G401.6 (cell line): ENCODE data around the gene GOLM1.
"Not testable (repeated sequence)": the region's sequence is repeated elsewhere in the genome, so short reads cannot be mapped to it uniquely, and the experiment has no call there.

Source experiments
- FAIRE-seq: peaks from 2 replicates; lab custom pipeline; 2012; peaks lifted over from hg19 to GRCh38; lab: Jason Lieb, UNC

The GOLM1 gene

DNA sequence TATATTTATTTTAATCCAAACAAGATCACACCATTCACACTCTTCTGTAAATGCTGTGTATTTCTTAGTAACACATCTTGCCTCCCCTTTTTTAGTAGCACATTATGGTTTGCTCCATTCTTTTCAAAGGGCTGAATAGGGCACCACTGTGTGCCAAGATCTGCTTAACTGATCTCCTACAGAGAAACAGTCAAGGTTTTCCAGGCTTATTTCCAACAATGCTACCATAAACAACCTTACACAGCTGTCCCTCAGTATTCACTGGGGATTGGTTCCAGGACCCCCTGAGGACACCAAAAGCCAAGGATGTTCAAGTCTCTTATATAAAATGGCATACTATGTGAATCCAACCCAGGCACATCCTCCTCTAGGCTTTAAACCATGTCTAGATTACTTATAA is 16.5 kb downstream of the GOLM1 start:
- FAIRE-seq: no peak

DNA sequence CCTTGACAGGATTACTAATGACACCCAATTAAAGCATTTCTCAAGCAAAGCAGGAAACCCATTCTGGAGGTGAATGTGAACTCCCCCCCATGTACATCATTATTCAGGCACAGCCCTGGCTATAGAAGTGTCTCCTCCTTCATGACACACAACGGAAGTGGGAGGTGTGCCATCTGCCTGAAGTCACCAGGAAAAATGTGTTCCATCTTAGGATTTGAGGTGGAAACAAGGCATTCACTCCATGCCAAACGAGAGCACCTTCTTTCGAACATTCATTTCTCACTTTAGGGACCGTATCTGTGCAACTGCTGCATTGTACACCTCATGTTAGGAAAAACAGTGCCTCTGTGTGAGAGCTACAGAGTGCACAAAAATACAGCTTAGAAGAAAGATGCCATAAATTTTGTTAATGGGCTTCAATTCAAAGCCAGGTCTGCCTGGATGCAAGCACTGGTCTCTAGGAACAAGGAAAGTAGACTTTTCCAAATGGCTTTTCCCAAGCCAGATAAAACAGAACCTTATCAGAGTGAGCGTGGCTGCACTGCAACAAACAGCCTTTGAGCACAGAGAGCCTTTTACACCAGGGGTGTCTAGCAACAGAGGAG is 19.4 kb downstream of the GOLM1 start:
- FAIRE-seq: no peak

DNA sequence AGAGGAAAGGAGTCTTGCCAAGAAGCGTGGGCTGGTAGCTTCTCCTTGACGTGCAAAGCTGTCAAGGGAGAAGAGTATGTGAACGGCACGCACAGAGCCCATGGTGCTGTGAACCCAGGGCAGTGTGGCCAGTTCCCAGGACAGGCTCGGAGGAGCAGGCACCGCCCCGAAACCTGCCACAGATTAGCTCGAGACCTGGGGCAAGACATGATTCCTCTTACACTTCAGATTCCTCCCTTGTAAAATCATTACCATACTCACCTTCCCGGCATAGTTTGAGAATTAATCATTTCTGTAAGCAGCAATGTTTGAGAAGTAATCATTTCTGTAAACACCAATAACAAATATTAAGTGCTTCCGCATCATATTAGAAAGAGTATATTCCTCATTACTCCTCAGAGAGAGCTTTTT is 19.9 kb downstream of the GOLM1 start:
- FAIRE-seq: no peak

DNA sequence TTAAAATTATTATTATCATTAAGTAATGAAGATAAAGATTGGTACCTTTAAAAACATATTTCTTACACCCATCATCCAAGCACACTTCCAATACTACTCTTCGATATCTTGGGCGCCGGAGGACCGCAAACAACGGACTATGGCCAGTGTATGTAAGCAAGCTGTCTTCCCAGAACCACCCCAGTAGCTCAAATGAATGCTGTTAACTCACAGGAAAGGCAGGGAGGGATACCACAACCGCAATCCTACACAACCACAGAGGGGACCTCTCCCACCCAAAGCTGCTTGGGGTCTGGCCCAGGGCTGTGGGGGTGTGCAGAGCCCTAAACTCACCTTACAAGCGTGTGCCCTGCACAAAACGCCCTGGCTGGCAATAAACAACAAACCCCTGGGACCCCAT is 20.6 kb downstream of the GOLM1 start:
- FAIRE-seq: no peak

DNA sequence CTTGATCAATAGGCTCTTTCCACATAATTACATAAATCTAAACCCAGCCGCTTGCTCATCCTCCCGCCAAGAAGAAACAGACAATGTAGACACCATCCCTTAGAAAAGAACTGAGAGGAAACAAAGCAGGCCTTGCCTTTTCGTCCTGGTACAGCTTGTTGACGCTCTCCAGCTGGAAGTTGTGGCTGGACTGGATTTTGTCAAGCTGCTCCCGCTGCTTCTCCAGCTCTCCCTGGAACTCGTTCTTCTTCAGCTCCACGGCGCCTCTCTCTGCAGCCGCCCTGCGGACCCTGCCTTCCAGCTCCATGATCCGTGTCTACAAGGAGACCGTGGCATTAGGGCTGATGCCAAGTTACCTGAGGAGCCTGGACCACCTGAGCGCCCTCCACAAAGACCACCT is 22.1 kb downstream of the GOLM1 start:
- FAIRE-seq: no peak

DNA sequence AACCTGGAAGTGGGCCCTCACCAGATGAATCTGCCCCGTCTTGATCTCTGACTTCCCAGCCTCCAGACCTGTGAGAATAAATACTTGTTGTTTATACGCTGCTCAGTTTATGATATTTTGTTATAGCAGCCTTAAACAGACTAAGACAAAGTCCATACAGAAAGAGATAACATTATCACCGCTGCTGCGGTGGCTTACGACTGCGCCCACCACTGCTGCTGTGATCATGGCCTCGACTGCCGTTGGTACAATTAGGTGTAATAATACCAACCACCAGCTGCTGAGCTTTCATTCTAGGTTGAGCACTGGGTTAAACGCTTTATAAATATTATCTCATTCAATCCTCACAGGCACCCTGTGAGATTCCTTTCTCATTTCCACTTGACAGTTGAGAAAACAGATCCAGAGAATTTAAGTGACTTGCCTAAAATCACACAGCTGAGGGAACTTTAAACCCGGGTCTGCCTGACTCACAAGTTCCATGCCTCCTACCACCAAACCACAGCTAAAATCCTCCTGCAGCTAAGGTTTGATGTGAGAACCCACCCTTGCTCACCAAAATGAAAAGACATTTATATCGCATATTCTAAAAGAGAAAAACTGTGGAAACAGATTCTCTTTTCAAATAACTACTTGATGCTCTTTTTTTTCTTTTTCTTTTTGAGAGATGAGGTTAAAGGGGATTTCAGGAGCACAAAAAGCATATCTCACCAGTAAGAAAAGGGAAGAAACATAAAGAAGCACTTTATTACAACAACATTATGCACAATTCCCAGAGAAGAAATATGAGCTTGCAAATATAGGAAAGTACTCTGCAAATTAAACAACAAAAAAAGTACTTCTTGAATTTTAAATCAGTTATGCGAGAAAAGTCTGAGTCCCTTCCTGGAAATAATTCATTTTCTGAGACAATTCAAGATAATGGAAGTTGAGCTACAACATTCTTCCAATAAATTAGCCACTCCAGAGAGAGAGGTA is 23.9 kb downstream of the GOLM1 start:
- no peak for FAIRE-seq

DNA sequence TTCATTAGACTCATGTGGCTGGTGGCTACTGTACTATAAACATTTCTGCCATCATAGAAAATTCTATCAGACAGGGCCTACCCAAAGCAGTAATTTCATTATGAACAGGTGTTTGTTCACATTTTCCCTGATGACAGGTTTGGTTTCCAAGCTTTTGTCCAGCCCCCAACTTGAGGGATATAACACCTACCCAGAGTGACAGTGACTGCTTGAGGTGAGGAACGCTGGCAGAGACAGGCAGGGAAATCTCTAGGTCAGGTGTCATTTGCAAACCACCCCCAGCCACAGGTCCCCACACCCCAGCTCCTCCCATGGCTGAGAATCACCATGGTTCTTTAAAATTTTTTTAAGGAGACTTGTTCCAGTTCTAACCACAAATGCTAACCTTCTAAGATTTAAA is 25.5 kb downstream of the GOLM1 start:
- no peak for FAIRE-seq

DNA sequence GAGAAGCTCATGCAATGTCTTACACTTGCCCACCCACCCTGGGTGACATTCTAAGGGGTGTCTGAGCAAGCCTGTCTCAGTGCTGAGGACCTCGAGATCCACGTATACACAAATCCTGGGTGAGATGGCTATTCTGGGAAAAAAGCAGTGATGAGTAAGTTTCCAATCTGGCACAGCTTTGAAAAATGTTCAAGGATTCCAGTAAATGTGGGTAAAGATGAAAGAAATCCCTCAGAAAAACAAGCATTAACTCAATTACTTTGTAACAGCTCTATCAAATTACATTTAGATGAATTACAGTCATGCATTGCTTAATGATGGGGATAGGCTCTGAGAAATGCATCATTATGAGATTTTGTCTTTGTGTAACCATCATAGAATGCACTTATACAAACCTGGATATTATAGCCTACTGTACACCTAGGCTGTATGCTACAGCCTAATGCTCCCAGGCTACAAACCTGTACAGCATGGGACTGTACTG is 26.9 kb downstream of the GOLM1 start:
- no peak for FAIRE-seq

DNA sequence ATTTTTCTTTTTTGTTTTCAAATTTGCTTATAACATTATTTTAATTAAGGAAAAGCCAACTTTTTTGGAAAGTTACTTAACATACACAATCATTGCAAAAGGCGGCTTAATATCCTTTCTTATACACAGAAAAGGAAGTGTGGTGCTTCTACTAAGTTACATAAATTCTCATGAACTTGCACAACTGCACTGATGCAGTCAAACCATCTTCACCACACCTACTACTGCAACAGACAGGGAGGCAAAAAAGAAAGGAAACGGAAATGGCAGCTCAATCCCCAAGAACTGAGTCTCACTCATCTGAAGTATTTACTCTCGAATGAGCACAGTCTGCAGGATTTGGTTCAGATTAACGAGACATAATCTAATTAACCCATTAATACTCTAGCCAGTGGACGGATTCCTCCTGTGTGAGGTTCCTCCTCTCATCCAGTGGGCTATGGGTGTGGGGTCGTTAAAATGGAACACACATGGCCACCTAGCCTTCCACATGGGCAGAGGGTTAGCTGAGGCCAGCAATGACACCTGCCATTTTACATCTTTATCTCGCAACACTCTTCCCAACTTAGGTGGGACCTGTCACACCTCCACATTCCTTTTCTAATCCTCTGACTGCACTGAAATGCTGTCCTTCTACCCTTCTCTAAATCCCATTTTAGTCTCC is 30.0 kb downstream of the GOLM1 start:
- FAIRE-seq: no peak

DNA sequence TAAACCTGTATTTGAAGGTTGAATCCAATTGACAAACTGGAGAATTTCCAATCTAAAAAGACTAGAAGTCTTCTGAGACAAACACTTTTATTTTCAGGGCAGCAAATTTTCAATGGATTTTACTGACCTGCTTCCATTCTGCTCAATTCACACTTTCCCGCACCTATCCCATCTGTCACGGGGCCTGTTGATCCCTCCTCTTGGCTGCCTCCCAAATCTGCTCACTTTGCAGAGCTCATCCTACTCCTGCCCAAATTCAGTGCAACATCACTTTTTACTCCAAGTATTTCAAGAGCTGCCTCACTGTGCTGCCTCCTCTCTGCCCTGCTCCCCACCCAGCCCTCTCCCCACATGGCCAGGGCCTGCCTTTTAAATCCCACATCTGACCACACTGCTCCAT is 35.1 kb downstream of the GOLM1 start:
- FAIRE-seq: no peak

DNA sequence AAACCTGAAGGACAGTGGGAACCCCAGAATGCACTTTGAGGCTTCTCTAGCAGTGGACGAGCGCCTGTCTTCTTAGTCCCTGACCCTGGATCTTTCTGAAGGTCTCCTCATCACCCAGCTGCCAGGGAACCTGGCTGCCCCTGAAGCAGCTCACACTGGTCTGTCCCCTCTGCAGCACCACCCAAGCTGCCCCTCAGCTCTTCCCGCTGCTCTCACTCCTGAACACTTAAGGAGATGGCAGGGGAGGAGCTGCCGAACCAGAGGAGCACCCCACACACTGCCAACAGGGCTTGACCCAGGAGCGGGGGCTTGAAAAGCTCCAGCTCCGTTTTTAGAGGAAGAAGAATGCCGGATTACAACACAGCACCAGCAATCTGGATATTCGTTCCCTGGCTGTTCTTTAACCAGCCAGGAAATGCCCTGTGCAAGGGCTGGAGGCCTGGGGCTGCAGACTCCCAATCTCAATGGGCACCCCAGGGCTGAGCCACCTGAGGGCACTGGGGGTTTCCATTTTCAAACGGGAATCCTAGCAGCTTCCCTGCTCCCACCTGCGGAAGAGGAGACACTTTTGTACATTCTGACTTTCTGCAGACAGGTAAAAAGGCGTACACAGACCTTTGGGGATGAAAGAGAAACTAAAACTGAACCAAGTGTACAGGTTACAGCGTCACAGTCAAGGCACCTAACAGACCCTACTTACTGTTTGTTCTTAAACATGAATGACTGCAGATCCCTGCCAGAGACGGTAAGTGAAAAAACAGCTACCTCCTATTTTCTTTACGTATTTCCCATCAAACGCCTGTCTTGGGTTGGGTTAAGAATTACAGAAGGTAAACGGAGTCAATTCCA is 36.3 kb downstream of the GOLM1 start:
- FAIRE-seq: no peak

DNA sequence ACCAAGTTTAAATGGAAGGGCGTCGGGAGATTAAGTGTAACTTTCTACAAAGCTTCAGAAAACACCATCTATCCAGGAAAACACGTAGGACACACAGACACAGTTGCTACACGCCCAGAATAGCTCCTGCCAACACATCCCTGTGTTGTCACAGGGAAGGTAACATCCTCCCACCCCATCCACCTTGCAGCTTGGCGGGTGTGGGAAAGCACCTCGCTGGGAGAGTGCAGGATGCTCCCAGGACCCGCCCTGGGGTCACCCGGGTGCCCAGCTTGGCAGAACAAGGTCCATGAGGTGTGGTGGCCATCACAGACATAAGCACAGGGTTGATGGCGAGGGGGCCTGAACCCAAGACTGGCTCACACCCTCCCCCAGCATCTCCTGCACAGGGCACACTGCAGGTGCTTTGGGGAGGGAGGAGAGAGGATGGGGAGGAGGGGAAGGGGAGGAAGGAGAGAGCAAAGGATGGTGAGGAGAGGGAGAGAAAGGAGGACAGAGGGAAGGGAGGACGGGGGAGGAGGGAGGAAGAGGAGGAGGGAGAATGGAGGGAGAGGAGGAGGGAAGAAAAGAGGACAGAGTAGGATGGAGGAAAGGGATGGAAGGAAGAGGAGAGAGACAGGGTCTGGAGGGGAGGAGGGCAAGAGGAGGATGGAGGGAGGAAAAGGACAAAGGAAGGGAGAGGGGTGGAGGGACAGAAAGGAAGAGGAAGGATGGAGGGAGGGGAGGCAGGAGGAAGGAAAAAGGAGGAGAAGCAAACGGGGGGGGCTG is 37.2 kb downstream of the GOLM1 start:
- FAIRE-seq: no peak

DNA sequence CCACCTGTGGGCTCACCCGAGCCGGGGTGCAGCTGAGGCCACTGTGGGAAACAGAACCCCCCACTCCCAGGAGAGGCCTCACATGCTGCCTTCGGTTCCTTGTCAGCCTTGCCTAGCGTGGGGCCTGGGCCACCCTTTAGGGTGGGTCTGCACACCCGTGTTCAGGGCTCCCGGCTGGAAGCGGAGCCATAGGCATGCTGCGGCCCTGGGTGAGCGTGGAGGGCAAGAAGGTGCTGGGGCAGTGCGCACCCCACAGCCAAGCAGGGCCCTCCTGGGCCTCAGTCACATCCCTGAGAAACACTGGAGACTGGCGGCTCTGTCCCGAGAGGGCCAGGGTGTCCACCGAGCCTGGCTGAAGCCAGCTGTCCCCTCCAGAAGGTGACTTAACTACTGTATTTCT is 41.9 kb downstream of the GOLM1 start:
- FAIRE-seq: no peak

DNA sequence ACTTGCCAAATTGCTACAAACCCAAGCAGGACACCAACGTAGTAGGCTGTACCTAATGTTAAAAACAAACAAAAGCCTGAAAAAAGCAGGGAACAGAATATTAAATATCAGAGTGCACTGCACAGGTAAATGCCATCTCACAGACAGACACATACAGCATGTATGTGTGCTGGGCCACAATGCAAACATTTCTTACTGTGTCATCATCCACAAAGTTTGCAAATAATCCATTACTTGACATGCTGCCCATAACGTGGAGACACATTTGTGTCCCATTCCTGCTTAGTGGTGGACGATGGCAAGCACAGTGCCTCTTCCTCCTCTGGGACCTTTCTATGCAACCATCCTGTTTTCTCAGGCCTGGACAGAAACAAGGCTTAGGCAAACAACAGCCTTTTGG is 44.7 kb downstream of the GOLM1 start:
- FAIRE-seq: no peak

DNA sequence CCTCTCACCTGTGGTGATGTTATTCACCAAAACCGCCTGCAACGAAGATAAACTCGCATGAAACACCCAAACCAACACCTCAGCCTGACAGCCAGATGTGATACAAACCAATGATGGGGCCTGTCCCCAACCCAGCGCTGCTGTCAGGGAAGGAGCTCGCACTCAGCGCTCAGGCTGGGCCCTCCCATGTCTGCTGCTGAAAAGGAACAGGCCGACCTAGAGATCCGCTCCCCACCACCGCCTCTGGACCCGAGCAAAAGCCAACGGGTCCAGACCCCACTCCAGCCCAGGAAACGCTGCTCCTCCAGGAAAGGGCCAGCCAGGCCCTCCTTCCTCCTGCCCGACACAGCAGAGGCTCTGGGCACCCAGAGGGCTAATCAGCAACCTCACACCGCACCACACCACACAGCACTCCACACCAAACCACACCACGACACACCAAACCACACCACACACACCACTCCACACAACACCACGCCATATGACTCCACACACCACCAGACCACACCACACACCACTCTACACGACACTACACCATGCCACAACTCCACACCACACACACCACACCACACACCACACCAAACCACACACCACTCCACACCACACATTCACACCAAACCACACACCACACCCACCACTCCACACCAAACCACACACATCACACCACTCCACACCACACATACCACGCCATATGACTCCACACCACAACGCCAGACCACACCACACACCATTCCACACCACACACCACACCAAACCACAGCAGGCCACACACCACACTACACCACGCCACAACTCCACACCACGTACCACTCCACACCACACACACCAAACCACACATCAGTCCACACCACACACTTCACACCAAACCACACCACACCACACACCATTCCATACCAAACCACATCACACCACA is 46.5 kb downstream of the GOLM1 start:
- no peak for FAIRE-seq

DNA sequence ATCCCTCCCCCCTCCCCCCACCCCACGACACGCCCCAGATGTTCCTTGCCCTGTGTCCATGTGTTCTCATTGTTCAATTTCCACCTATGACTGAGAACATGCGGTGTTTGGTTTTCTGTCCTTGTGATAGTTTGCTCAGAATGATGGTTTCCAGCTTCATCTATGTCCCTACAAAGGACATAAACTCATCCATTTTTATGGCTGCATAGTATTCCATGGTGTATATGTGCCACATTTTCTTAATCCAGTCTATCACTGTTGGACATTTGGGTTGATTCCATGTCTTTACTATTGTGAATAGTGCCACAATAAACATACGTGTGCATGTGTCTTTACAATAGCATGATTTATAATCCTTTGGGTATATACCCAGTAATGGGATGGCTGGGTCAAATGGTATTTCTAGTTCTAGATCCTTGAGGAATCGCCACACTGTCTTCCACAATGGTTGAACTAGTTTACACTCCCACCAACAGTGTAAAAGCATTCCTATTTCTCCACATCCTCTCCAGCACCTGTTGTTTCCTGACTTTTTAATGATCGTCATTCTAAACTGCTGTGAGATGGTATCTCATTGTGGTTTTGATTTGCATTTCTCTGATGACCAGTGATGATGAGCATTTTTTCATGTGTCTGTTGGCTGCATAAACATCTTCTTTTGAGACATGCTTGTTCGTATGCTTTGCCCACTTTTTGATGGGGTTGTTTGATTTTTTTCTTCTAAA is 51.2 kb downstream of the GOLM1 start:
- FAIRE-seq: not testable (repeated sequence)

DNA sequence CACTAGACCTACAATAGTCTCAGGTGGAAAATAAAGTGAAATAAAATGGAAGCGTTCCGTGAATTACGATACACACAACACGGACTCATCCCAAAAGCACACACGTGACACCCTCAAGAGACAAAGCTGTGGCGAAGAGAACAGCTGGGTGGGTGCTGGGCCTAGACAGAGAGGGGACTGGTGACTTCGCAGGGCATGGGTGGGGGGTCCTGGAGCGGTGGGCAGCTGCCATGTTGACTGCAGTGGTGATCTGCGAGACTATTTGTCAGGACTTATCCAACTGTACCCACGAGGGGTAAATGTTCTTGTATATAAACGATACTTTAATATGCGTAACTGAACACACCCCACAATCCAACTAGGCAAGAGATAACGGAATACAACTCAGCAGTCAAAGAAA is 52.0 kb downstream of the GOLM1 start:
- no peak for FAIRE-seq

DNA sequence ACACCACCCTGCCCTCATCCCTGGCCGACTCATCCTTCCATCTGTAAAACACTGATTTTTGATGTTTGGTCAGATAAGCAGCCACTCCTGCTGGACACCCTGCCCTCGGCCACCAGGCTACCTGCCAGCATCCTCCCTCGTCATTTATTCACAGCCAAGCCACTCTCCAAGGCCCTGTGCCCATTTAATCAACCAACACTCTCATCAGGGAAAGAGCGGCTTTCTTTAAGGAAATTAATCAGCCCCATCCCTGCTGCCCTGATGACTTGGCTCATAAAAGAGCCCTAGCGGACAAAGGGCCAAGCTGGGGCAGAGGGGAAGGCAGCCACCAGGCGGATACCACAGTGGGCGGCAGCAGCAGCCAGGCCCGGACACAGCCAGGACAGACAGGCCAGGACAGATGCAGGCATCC is 52.4 kb downstream of the GOLM1 start:
- no peak for FAIRE-seq

DNA sequence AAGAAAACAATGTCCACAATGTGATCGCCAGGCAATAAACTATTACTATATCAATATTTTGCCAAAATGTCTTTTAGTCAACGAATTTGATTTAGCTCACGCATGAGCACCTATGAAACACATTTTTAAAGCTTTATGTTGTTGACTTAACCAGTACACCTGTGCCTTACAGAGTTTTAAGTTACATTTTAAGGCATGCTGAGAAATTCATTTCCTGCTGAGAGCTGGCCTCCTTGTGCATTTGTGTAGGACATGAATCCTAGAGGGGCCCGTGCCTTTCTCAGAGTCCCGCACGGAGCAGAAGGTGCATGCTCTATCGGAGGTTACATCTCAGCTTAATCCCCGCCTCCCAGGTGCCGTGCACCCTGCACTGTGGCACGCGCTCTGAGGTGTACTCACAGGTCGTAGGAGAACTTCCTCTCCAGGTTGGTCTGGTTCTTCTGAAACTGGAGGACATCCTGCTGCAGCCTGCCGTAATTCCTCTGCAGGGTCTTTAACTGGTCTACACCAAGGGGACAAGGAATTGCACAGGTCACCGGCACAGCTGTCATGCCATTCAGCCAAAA is 53.2 kb downstream of the GOLM1 start:
- FAIRE-seq: no peak
